ENCODE measurements around the gene GANAB.
"Not testable (repeated sequence)": the region's sequence is repeated elsewhere in the genome, so short reads cannot be mapped to it uniquely, and the experiment has no call there.

GANAB gene

DNA sequence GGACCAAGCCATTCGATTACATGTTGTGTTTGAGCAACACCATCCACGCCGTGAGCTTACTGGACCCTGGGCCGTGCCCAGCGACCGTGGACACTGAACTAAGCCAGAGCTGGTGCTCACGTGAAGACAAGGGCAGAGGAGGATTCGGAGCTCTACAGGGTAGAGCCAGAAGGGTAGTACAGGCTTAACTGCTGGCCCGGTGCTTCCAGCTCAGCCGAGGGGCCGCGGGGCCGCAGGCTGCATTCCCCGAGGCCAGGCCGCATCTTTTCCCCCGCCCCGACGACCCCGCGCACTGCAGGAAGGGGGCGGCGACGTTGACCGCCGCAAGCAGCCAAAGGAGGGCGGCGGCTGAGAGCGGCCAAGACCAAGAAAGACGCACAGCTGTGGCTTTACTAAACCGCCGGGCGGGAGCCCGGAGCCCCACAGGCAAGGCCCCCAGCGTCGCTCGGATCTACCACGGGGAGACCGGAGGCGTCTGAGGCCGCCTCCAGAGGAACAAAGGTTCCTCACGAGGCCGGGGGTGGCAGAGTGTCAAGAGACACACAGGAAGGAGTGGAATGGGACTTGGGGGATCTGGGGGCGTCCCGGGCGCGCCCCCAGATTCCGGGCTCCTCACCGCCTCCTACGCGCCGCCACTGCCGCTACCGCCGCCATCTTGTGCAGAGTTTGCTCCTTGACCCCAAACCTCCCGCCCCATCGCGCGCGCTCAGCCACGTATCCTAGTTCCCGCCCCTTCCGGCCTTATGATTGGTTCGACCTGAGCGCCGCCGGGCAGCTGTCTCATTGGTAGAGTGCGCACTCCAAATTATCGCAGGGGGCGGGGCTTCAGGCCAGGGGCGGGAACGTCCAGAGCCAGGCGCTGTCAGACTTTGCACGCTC, at the start of gene GANAB:
GANAB (minus strand) TSS at position 668 of the 879 bp plus-strand sequence; CDS start at position 654, 14 bp downstream.
- TF ChIP-seq LEF1 (IDR thresholded peaks at IDR 0.05; ENCODE audit: borderline replicate concordance), result no peak
- TF ChIP-seq L3MBTL2 (conservative IDR thresholded peaks at IDR 0.05), result no peak; the same call in none of the 2 replicates
- no peak for TF ChIP-seq ARNT (IDR thresholded peaks at IDR 0.05)
- no peak for TF ChIP-seq FOXA1 (IDR thresholded peaks at IDR 0.05)
- 0 out of 2 replicates have a peak, but pooled peaks have one; percentile 5 for TF ChIP-seq ELF4 (IDR thresholded peaks at IDR 0.05)
- TF ChIP-seq ZNF384 (IDR thresholded peaks at IDR 0.05), result no peak
- TF ChIP-seq, protein P1, sequence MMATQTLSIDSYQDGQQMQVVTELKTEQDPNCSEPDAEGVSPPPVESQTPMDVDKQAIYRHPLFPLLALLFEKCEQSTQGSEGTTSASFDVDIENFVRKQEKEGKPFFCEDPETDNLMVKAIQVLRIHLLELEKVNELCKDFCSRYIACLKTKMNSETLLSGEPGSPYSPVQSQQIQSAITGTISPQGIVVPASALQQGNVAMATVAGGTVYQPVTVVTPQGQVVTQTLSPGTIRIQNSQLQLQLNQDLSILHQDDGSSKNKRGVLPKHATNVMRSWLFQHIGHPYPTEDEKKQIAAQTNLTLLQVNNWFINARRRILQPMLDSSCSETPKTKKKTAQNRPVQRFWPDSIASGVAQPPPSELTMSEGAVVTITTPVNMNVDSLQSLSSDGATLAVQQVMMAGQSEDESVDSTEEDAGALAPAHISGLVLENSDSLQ (IDR thresholded peaks at IDR 0.05), result peak; percentile 72
- no peak for TF ChIP-seq CTBP1 (IDR thresholded peaks at IDR 0.05; ENCODE audit: borderline replicate concordance)
- TF ChIP-seq SUZ12 (IDR thresholded peaks at IDR 0.05), result no peak
- no peak for TF ChIP-seq NFRKB (IDR thresholded peaks at IDR 0.05)
- TF ChIP-seq FOXK2 (IDR thresholded peaks at IDR 0.05), result no peak
- TF ChIP-seq HDGF (IDR thresholded peaks at IDR 0.05; ENCODE audit: borderline replicate concordance), result no peak
- no peak for TF ChIP-seq FOXM1 (IDR thresholded peaks at IDR 0.05; ENCODE audit: borderline replicate concordance)
- no peak for TF ChIP-seq TARDBP (IDR thresholded peaks at IDR 0.05)
- TF ChIP-seq SP1 (IDR thresholded peaks at IDR 0.05), result no peak
- DNase-seq (ENCODE audit: extremely low spot score), result peak; percentile 99
- POLR2A ChIA-PET, result interaction anchor here (0.6 to 4.3 kb wide), 17 partner anchors 9 to 108 kb away, joined by 3 to 33 read pairs (median 4); partner anchors contain the start of genes B3GAT3, C11orf98, CSKMT and EEF1G
- CTCF ChIA-PET, result interaction anchor here (1.1 kb wide), 1 partner anchor 103 kb away, joined by 3 read pairs; no protein-coding TSS in a partner anchor

DNA sequence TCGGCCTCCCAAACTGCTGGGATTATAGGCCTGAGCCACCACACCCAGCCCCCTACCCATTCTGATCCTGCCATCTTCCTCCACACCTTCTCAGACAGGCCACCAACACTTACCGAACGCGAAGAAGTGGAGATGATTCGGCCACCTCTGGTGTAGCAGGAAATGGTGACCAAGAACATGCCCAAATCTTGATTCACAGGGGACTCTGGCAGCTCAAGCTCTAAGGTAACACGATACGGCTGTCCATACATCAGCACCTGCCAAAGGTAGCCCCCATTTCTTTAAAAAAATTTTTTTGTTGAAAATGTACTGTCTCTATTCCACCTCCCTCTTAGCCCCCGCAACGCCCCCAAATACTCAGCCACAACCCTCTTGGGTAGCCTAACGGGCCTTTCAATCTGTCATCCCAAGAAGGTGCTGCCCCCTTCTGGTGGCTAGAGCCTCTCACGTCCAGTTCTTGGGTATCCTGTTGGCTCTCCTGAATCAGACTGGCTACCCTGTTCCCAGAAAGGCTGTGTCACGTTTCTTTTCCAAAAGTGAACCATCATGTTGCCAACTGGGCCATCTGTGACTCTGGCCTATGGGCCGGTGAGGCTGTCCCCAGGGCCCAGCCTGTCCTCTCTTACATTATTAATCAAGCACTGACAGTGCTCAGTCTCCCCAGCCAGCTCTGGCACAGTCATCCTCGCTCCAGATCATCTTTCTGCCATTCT, 48.2 kb upstream of the GANAB start:
- CTCF ChIA-PET, result interaction anchor here (0.5 to 1.7 kb wide), 4 partner anchors 12 to 87 kb away, joined by 3 to 10 read pairs (median 3); partner anchors contain the start of gene BSCL2
- no peak for TF ChIP-seq HDGF (IDR thresholded peaks at IDR 0.05; ENCODE audit: borderline replicate concordance)
- DNase-seq (ENCODE audit: extremely low spot score), result peak; percentile 69
- POLR2A ChIA-PET, result interaction anchor here (1.1 to 4.7 kb wide), 2 partner anchors 14 to 23 kb away, joined by 3 to 17 read pairs; partner anchors contain the start of genes LBHD1 and UQCC3

DNA sequence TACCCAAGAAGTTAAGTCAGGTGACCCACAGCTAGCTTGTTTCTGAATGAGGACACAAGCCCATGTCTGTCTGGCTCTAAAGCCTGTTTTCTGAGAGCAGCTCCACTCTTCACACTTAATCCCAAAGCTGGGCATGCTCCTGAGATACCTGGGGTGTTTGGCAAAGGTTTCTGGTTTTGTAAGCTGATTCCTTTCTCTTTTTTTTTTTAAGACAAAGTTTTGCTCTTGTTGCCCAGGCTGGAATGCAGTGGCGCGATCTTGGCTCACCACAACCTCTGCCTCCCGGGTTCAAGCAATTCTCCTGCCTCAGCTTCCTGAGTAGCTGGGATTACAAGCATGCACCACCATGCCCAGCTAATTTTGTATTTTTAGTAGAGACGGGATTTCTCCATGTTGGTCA, 47.2 kb upstream of the GANAB start:
- ChIA-PET CTCF (interaction anchor here (0.6 to 1.7 kb wide), 3 partner anchors 13 to 269 kb away, joined by 3 to 10 read pairs (median 3); no protein-coding TSS in a partner anchor), POLR2A (interaction anchor here (1.1 to 4.7 kb wide), 2 partner anchors 13 to 22 kb away, joined by 3 to 17 read pairs; partner anchors contain the start of genes LBHD1 and UQCC3)
- DNase-seq (ENCODE audit: extremely low spot score), result not testable (repeated sequence)

DNA sequence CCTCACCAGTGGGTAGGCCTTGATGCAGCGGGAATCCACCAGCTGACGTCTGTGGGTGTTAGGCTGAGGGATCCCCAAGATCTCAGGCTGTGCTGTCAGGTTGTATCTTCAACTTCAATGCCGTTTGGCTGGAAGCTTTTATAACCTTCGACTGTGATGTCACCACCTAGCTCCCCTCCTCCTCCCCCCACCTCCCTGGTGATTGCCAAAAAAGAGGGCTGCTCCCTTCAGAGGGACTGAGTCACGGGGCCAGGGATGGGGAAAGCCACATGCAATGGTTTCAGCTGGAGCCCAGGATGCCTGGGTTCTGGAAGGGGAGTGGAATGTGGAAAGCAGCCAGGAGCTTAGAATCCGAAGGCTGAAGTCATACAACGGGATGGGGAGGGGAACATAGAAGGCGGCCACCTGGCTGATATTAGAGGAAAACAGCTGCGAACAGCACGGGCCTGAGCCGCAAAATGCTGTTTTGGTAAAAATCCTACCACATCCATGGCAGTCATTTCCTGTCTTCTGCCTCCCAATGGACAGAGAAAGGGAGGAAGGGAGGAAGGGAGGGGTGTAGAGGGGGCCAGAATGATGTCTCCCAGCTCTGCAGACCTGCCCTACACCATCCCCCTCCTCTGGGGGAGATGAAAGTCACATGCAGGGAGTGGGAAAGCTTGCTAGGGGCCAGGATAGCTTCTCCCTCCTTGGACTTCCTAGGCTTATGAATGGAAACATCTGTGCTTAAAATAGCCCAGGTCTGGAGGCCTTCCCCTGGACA, 43.2 kb upstream of the GANAB start, which contains the start of gene LRRN4CL:
LRRN4CL (minus strand) TSS at position 110 of the 763 bp plus-strand sequence. CDS start 1,022 bp downstream, outside the sequence.
- TF ChIP-seq FOXA1 (IDR thresholded peaks at IDR 0.05) (no peak), FOXK2 (IDR thresholded peaks at IDR 0.05) (no peak), TARDBP (IDR thresholded peaks at IDR 0.05) (no peak), SUZ12 (IDR thresholded peaks at IDR 0.05) (no peak), ZNF384 (IDR thresholded peaks at IDR 0.05) (no peak), BHLHE40 (IDR thresholded peaks at IDR 0.05; ENCODE audit: borderline replicate concordance) (no peak)
- CTCF ChIA-PET, result interaction anchor here (0.6 to 2.1 kb wide), 4 partner anchors 8 to 97 kb away, joined by 3 to 13 read pairs (median 6); no protein-coding TSS in a partner anchor
- DNase-seq (ENCODE audit: extremely low spot score), result no peak
- POLR2A ChIA-PET, result interaction anchor here (0.7 to 5.0 kb wide), 9 partner anchors 9 to 97 kb away, joined by 4 to 16 read pairs (median 5); partner anchors contain the start of genes C11orf98, CSKMT, LBHD1 and MTA2

DNA sequence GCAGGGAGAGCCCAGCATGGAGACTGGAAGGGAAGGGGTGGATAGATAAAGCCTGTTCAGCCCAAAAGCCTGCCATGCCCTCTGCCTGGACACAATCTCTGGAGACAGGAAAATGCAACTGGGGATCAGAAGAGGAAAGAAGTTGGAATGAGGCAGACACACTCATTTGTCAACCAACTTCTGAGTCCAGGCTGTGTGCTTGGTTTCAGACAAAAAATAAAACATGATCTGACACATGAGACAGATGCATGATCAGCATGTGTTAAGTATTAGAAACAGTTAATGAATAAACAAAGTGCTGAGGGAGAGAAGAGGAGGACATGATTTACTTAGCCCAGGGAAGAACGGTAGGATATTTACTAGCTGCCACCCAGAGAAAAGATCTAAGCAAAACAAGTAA, 42.1 kb upstream of the GANAB start:
- no peak for DNase-seq (ENCODE audit: extremely low spot score)
- TF ChIP-seq NFRKB (IDR thresholded peaks at IDR 0.05) (no peak), FOXK2 (IDR thresholded peaks at IDR 0.05) (no peak), FOXA1 (IDR thresholded peaks at IDR 0.05) (no peak), LEF1 (IDR thresholded peaks at IDR 0.05; ENCODE audit: borderline replicate concordance) (no peak), HDGF (IDR thresholded peaks at IDR 0.05; ENCODE audit: borderline replicate concordance) (no peak), L3MBTL2 (conservative IDR thresholded peaks at IDR 0.05) (no peak), SUZ12 (IDR thresholded peaks at IDR 0.05) (no peak), ELF4 (IDR thresholded peaks at IDR 0.05) (no peak), ARNT (IDR thresholded peaks at IDR 0.05) (no peak), TARDBP (IDR thresholded peaks at IDR 0.05) (no peak), FOXM1 (IDR thresholded peaks at IDR 0.05; ENCODE audit: borderline replicate concordance) (no peak)
- TF ChIP-seq, protein P1 (IDR thresholded peaks at IDR 0.05), result no peak
- ChIA-PET POLR2A (interaction anchor here (1.5 to 5.0 kb wide), 6 partner anchors 9 to 96 kb away, joined by 4 to 16 read pairs (median 6); partner anchors contain the start of genes C11orf98, CSKMT, LBHD1 and TAF6L), CTCF (interaction anchor here (0.6 to 2.1 kb wide), 2 partner anchors 7 to 186 kb away, joined by 3 to 13 read pairs; no protein-coding TSS in a partner anchor)

Data from HEK293T (cell line).